ENCODE measurements around the gene RFX6.

RFX6 gene

DNA sequence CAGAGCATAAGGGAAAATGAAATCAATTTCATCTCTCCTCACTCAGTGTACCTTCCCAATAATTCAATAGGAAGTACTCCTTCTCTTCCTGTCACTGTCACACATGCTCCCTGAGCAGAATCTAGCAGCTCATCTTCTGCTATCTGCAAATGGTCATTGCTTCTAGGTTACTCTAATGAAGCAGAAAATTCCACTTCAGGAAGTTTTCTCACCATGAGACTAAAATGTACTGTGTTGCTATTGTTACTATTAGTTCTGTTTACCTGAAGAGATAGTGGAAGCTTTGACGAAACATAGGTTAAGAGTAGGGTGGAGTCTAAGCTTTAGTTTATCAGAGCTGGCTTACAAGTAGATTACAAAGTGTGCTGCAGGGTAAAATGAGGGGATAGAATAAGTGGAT lies 52.8 kb downstream of the RFX6 start:
- H3K4me3 ChIP-seq (ENCODE audit: low read depth, low read length) = no peak overlapping the region
- TF ChIP-seq, protein P1, sequence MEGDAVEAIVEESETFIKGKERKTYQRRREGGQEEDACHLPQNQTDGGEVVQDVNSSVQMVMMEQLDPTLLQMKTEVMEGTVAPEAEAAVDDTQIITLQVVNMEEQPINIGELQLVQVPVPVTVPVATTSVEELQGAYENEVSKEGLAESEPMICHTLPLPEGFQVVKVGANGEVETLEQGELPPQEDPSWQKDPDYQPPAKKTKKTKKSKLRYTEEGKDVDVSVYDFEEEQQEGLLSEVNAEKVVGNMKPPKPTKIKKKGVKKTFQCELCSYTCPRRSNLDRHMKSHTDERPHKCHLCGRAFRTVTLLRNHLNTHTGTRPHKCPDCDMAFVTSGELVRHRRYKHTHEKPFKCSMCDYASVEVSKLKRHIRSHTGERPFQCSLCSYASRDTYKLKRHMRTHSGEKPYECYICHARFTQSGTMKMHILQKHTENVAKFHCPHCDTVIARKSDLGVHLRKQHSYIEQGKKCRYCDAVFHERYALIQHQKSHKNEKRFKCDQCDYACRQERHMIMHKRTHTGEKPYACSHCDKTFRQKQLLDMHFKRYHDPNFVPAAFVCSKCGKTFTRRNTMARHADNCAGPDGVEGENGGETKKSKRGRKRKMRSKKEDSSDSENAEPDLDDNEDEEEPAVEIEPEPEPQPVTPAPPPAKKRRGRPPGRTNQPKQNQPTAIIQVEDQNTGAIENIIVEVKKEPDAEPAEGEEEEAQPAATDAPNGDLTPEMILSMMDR (conservative IDR thresholded peaks at IDR 0.05; ENCODE audit: low read depth, low read length) = no peak
- no peak for DNase-seq (ENCODE audit: low read depth)

DNA sequence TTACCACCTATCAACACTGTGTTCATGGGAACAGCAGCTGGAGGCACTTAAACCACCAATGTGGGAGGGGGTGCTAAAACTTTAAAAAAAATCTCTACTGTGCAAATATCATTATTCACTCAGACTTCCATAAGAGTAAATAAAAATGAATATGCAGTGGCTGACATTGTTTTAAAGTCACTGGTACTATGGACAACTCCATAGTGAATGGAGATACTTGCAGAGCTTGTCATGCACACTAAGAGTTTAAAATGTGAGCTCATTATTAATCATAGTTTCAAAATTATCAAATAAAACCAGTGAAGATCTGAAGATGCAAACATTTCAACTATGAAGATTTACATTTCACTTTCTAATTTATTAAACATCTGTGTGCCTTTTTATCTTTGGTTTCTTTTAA lies 54.4 kb downstream of the RFX6 start:
- TF ChIP-seq, protein P1 (conservative IDR thresholded peaks at IDR 0.05; ENCODE audit: low read depth, low read length) = no peak
- no peak overlapping the region for H3K4me3 ChIP-seq (ENCODE audit: low read depth, low read length)
- no peak for DNase-seq (ENCODE audit: low read depth)

DNA sequence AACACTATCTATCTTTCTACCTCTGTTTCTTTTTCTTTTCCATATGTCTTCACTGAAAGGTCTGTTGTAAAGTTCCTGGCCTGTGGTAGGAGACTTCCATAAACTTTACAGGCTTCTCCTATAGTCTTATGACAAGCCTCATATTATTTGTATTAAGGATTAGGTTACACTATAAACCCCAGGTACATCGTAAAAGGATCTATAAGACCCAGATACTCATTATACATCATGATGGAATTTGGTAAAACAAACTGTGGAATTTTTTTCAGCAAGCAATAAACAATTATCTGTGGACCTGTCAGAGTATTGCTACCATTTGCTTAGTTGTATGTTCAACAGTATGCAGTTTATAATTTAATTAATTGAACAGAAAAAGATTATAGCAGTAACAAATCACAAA lies 55.5 kb downstream of the RFX6 start:
- DNase-seq (ENCODE audit: low read depth) = no peak
- H3K4me3 ChIP-seq (ENCODE audit: low read depth, low read length) = no peak overlapping the region
- TF ChIP-seq, protein P1 (conservative IDR thresholded peaks at IDR 0.05; ENCODE audit: low read depth, low read length) = no peak

DNA sequence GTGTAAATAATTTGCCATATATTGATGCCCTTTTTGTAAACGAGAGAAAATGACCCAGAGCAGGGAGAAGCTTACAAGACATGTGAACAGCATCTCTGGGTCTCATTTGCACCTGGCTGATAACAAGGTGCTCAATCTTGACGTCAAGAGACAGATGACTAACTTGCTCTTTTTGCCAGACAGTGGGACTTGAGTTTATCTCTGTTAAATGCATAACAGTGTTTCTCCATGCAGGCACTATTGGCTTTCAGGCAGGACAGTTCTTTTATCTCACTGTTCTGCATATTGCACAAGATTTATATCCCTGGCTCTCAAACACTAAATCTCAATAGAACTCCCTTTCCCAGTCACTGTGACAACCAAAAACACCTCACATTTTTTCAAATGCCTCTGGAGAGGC lies 56.4 kb downstream of the RFX6 start:
- DNase-seq (ENCODE audit: low read depth) = no peak
- TF ChIP-seq, protein P1 (conservative IDR thresholded peaks at IDR 0.05; ENCODE audit: low read depth, low read length) = no peak
- no peak overlapping the region for H3K4me3 ChIP-seq (ENCODE audit: low read depth, low read length)

DNA sequence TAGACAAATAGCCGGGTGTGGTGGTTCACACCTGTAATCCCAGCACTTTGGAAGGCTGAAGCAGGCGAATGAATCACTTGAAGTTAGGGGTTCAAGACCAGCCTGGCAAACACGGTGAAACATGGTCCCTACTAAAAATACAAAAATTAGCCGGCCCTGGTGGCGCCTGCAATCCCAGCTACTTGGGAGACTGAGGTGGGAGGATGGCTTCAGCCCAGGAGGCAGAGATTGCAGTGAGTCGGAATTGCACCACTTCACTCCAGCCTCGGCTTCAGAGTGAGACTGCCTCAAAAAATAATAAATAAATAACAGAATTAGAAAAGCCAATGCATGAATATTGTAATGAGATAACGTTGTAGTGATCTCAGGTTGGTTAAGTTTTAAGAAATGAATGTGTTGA lies 61.3 kb downstream of the RFX6 start:
- no peak overlapping the region for H3K4me3 ChIP-seq (ENCODE audit: low read depth, low read length)
- no peak for DNase-seq (ENCODE audit: low read depth)
- TF ChIP-seq, protein P1 (conservative IDR thresholded peaks at IDR 0.05; ENCODE audit: low read depth, low read length) = no peak

DNA sequence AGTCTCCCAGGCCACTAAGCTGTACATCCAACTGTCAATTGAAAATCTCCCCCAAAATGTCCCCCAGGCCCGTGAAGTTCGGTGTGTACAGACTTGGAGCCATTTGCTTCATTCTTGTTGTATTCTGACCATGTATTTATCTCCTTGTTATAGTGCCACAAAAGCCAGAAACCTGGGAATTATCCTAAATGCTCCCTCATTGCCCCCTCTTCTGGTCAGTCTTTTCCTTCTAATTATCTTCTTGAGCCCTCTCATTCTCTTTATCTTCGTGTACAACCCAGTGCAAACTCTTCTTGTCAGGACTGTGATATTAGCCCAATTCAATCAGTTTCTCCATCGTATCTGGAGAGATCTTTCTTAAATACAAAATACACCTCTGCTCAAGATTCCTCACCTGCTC lies 64.7 kb downstream of the RFX6 start:
- DNase-seq (ENCODE audit: low read depth) = no peak
- H3K4me3 ChIP-seq (ENCODE audit: low read depth, low read length) = no peak overlapping the region

DNA sequence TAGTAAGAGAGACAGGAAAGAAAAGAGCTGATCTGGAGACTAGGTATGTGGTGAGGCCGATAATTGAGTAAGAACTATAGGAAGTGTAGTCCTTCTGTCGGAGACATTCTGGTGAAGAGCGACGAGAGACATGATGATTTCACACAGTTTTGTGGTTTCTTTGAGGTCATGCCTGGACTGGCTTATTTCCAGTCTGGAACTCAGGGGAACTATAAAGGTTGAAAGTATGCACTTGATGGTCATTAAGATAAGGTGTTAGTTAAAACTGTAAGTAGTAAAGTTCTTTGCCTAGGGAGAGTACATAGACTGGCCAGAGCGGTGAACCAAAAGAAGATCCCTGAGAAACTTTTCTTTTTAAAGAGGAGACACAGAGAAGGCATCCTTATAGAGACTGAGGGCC lies 68.8 kb downstream of the RFX6 start:
- H3K4me3 ChIP-seq (ENCODE audit: low read depth, low read length) = no peak overlapping the region
- DNase-seq (ENCODE audit: low read depth) = peak; percentile 10
- TF ChIP-seq, protein P1 (conservative IDR thresholded peaks at IDR 0.05; ENCODE audit: low read depth, low read length) = no peak

More for the DNA sequence above, 64.7 kb downstream of the RFX6 start:
- TF ChIP-seq, protein P1 (conservative IDR thresholded peaks at IDR 0.05; ENCODE audit: low read depth, low read length) = no peak

All from choroid plexus epithelial cell (primary cell).